Globus pallidus (tissue), 1 donor: ENCODE data around the gene TAGLN3.
"Not testable (repeated sequence)": the region's sequence is repeated elsewhere in the genome, so short reads cannot be mapped to it uniquely, and the experiment has no call there.

Experiments used
- DNase-seq: peaks from one replicate; pipeline ENCODE4 v3.0.0-alpha.2; 2015; ENCODE audit warnings: low spot score

The TAGLN3 gene

GRCh38 chr3:112010636-112011035, 11.9 kb downstream of the TAGLN3 start:
- no peak for DNase-seq

GRCh38 chr3:112011376-112011940, 12.7 kb downstream of the TAGLN3 start:
- DNase-seq = no peak

- no peak for DNase-seq
These were observed 13.7 kb downstream of the TAGLN3 start for GRCh38 chr3:112012205-112012992.

- peak; percentile 77 for DNase-seq
These were observed 14.5 kb downstream of the TAGLN3 start for GRCh38 chr3:112013058-112013783.

GRCh38 chr3:112013784-112014143, 15.0 kb downstream of the TAGLN3 start:
- no peak for DNase-seq

- no peak for DNase-seq
These were observed 18.4 kb downstream of the TAGLN3 start for GRCh38 chr3:112017091-112017490.

- no peak for DNase-seq
These were observed 20.0 kb downstream of the TAGLN3 start for GRCh38 chr3:112018712-112019111.

GRCh38 chr3:112019716-112020115, 21.0 kb downstream of the TAGLN3 start:
- no peak for DNase-seq

- no peak for DNase-seq
These were observed 22.0 kb downstream of the TAGLN3 start for GRCh38 chr3:112020674-112021085.

- no peak for DNase-seq
These were observed 28.4 kb downstream of the TAGLN3 start for GRCh38 chr3:112027142-112027541.

- DNase-seq = no peak
These were observed 29.1 kb downstream of the TAGLN3 start for GRCh38 chr3:112027826-112028225.

- DNase-seq = no peak
These were observed 32.2 kb downstream of the TAGLN3 start for GRCh38 chr3:112030901-112031300.

- no peak for DNase-seq
These were observed 33.5 kb downstream of the TAGLN3 start for GRCh38 chr3:112032098-112032731.

GRCh38 chr3:112034436-112034835, 35.7 kb downstream of the TAGLN3 start, which contains the start of gene TMPRSS7:
Gene TMPRSS7 (plus strand): TSS chr3:112034736. CDS start chr3:112034846, 110 bp downstream.
- no peak for DNase-seq

GRCh38 chr3:112035241-112035640, 36.5 kb downstream of the TAGLN3 start:
- DNase-seq = no peak

GRCh38 chr3:112037194-112037593, 38.5 kb downstream of the TAGLN3 start:
- not testable (repeated sequence) for DNase-seq

GRCh38 chr3:112038863-112039262, 40.1 kb downstream of the TAGLN3 start:
- no peak for DNase-seq

GRCh38 chr3:112041321-112041720, 42.6 kb downstream of the TAGLN3 start:
- no peak for DNase-seq

GRCh38 chr3:112042842-112043280, 44.1 kb downstream of the TAGLN3 start:
- DNase-seq = no peak

GRCh38 chr3:112043621-112044201, 45.0 kb downstream of the TAGLN3 start:
- DNase-seq = peak; percentile 64

- no peak for DNase-seq
These were observed 47.9 kb downstream of the TAGLN3 start for GRCh38 chr3:112046599-112046998.

- no peak for DNase-seq
These were observed 48.5 kb downstream of the TAGLN3 start for GRCh38 chr3:112047264-112047663.
